Muscle layer of colon (tissue), 2 donors: ENCODE measurements around the gene RLBP1.

ENCODE experiments used
- H3K27ac ChIP-seq: one replicate; pipeline ENCODE4 v1.7.0; 2013; ENCODE audit warnings: low read depth, mild to moderate bottlenecking, low read length, moderate library complexity
- H3K27me3 ChIP-seq, 2 donors: one replicate each; pipeline ENCODE4 v1.7.0; 2013; ENCODE audit warnings: low read length in 2 of 2, mild to moderate bottlenecking in 2 of 2; ENCODE audit not compliant: insufficient read depth in 2 of 2, control insufficient read depth in 1 of 2
- H3K36me3 ChIP-seq: one replicate; pipeline ENCODE4 v1.7.0; 2013; ENCODE audit warnings: mild to moderate bottlenecking, low read length; ENCODE audit not compliant: insufficient read depth
- H3K4me1 ChIP-seq: one replicate; pipeline ENCODE4 v1.7.0; 2013; ENCODE audit warnings: mild to moderate bottlenecking, low read length; ENCODE audit not compliant: insufficient read depth
- H3K4me3 ChIP-seq, 2 donors: one replicate each; pipeline ENCODE4 v1.7.0; 2013; ENCODE audit warnings: low read length in 2 of 2, low read depth in 1 of 2, mild to moderate bottlenecking in 1 of 2, moderate library complexity in 1 of 2
- H3K9ac ChIP-seq: one replicate; pipeline ENCODE4 v1.7.0; 2013; ENCODE audit warnings: low read length
- H3K9me3 ChIP-seq: one replicate; pipeline ENCODE4 v1.7.0; 2013; ENCODE audit warnings: mild to moderate bottlenecking, low read length
- donor health status: abdominal sarcoma.
- donor health status: Adenocarcinoma of cecum.

The RLBP1 gene

DNA sequence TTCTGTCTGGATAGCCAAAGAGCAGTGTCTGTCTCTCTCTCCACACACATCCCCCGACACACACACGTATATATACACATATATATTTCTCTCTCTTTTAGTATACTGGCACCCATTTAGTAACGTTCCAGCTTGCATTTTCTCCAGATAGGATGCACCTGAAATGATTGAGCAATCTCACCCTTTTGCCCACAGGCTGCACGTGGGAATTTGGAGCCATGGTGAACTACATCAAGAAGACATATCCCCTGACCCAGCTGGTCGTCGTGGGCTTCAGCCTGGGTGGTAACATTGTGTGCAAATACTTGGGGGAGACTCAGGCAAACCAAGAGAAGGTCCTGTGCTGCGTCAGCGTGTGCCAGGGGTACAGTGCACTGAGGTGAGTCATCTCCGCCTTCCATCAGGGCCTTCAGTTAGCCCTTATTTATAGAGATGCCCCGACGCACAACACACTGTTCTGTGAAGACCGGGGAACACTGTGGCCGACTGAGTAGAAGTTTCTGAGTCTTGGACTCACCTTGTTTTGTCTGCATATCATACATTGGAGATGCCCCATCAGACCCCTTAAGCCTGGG lies 45.7 kb downstream of the RLBP1 start:
- Histone ChIP-seq H3K36me3 (peaks cover 42% of the 10 kb centered on the region), H3K27me3 (no peaks in the 10 kb centered on the region), H3K9ac (no peak overlapping the region), H3K9me3 (no peaks in the 10 kb centered on the region), H3K4me1 (peaks cover 12% of the 10 kb centered on the region), H3K4me3 (no peak overlapping the region), H3K27ac (no peak overlapping the region)

- Histone ChIP-seq H3K4me1 (peaks cover 12% of the 10 kb centered on the region), H3K9me3 (no peaks in the 10 kb centered on the region), H3K4me3 (no peak overlapping the region), H3K27ac (no peak overlapping the region), H3K9ac (no peak overlapping the region), H3K27me3 (no peaks in the 10 kb centered on the region), H3K36me3 (peaks cover 36% of the 10 kb centered on the region)
Measured at GRCh38 chr15:89174476-89174875, 46.9 kb downstream of the RLBP1 start.

- H3K4me1 ChIP-seq, result peaks cover 9% of the 10 kb centered on the region
- no peaks in the 10 kb centered on the region for H3K9me3 ChIP-seq
- no peak overlapping the region for H3K27ac ChIP-seq
- H3K27me3 ChIP-seq, result no peaks in the 10 kb centered on the region
- H3K4me3 ChIP-seq, result no peak overlapping the region
- H3K9ac ChIP-seq, result no peak overlapping the region
- H3K36me3 ChIP-seq, result peaks cover 30% of the 10 kb centered on the region
Measured at GRCh38 chr15:89172921-89173320, 48.5 kb downstream of the RLBP1 start.

- Histone ChIP-seq H3K36me3 (peaks cover 16% of the 10 kb centered on the region), H3K4me3 (no peak overlapping the region), H3K9me3 (no peaks in the 10 kb centered on the region), H3K9ac (no peak overlapping the region), H3K27ac (no peak overlapping the region), H3K27me3 (no peaks in the 10 kb centered on the region), H3K4me1 (peaks cover 10% of the 10 kb centered on the region)
Measured at GRCh38 chr15:89171136-89172072, 50.0 kb downstream of the RLBP1 start.

DNA sequence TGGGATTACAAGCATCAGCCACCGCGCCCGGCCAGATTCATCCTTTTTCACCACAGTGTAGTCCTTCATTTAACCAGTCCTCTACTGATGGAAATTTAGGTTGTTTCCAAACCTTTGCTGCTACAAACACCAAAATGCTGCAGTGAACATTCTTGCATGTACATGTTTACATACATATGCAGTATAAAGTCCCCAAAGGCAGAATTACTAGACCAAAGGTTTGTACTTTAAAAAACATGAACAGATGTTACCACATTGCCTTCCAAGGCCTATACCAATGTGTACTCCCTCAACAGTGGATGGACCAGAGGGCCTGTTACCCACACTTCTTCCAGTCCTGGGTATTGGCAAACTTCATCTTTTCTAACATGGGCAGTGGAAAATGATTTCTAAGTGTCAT lies 51.0 kb downstream of the RLBP1 start:
- no peaks in the 10 kb centered on the region for H3K27me3 ChIP-seq
- peaks cover 20% of the 10 kb centered on the region for H3K4me1 ChIP-seq
- H3K27ac ChIP-seq, result no peak overlapping the region

GRCh38 chr15:89168316-89168833 lies 53.0 kb downstream of the RLBP1 start:
- Histone ChIP-seq H3K9ac (no peak overlapping the region), H3K27ac (no peak overlapping the region), H3K9me3 (no peaks in the 10 kb centered on the region), H3K4me1 (peaks cover 36% of the 10 kb centered on the region), H3K4me3 (no peak overlapping the region), H3K36me3 (peaks cover 4% of the 10 kb centered on the region), H3K27me3 (no peaks in the 10 kb centered on the region)

More for the DNA sequence above, 51.0 kb downstream of the RLBP1 start:
- Histone ChIP-seq H3K36me3 (peaks cover 5% of the 10 kb centered on the region), H3K4me3 (no peak overlapping the region), H3K9ac (no peak overlapping the region), H3K9me3 (no peaks in the 10 kb centered on the region)

- peaks cover 36% of the 10 kb centered on the region for H3K4me1 ChIP-seq
- H3K4me3 ChIP-seq, result no peak overlapping the region
- H3K36me3 ChIP-seq, result peaks cover 4% of the 10 kb centered on the region
- H3K9me3 ChIP-seq, result no peaks in the 10 kb centered on the region
- no peaks in the 10 kb centered on the region for H3K27me3 ChIP-seq
- H3K9ac ChIP-seq, result no peak overlapping the region
- H3K27ac ChIP-seq, result no peak overlapping the region
Measured at GRCh38 chr15:89167267-89168176, 53.9 kb downstream of the RLBP1 start.

GRCh38 chr15:89165677-89166076 lies 55.7 kb downstream of the RLBP1 start:
- H3K9me3 ChIP-seq, result no peaks in the 10 kb centered on the region
- no peak overlapping the region for H3K9ac ChIP-seq
- H3K4me1 ChIP-seq, result peaks cover 41% of the 10 kb centered on the region
- no peak overlapping the region for H3K27ac ChIP-seq
- H3K4me3 ChIP-seq, result no peak overlapping the region
- no peaks in the 10 kb centered on the region for H3K27me3 ChIP-seq
- no peaks in the 10 kb centered on the region for H3K36me3 ChIP-seq

- Histone ChIP-seq H3K27me3 (no peaks in the 10 kb centered on the region), H3K4me1 (peaks cover 41% of the 10 kb centered on the region), H3K4me3 (no peak overlapping the region), H3K9me3 (no peaks in the 10 kb centered on the region), H3K36me3 (no peaks in the 10 kb centered on the region), H3K27ac (no peak overlapping the region), H3K9ac (no peak overlapping the region)
Measured at GRCh38 chr15:89164712-89165211, 56.6 kb downstream of the RLBP1 start.

GRCh38 chr15:89163271-89164055 lies 57.9 kb downstream of the RLBP1 start:
- no peak overlapping the region for H3K4me3 ChIP-seq
- no peaks in the 10 kb centered on the region for H3K27me3 ChIP-seq
- H3K4me1 ChIP-seq, result peaks cover 41% of the 10 kb centered on the region
- no peak overlapping the region for H3K27ac ChIP-seq
- H3K36me3 ChIP-seq, result no peaks in the 10 kb centered on the region
- no peaks in the 10 kb centered on the region for H3K9me3 ChIP-seq
- H3K9ac ChIP-seq, result no peak overlapping the region
